Mesangial cell (primary cell): Measurements from ENCODE around the gene CNGA3. TPM values are rescaled to one million over a fixed set of nuclear protein-coding genes. Genes with fewer than 3 reads are reported as not detected.

Source experiments
- total RNA-seq: library from RNA; depleted of rRNA; stranded (reverse); fragments of >200 nt; gene quantifications from 2 replicates; pipeline ENCODE4 v1.2.3, GENCODE V29; 2015

Gene CNGA3
- total RNA-seq, result not detected in 2 replicates

DNA sequence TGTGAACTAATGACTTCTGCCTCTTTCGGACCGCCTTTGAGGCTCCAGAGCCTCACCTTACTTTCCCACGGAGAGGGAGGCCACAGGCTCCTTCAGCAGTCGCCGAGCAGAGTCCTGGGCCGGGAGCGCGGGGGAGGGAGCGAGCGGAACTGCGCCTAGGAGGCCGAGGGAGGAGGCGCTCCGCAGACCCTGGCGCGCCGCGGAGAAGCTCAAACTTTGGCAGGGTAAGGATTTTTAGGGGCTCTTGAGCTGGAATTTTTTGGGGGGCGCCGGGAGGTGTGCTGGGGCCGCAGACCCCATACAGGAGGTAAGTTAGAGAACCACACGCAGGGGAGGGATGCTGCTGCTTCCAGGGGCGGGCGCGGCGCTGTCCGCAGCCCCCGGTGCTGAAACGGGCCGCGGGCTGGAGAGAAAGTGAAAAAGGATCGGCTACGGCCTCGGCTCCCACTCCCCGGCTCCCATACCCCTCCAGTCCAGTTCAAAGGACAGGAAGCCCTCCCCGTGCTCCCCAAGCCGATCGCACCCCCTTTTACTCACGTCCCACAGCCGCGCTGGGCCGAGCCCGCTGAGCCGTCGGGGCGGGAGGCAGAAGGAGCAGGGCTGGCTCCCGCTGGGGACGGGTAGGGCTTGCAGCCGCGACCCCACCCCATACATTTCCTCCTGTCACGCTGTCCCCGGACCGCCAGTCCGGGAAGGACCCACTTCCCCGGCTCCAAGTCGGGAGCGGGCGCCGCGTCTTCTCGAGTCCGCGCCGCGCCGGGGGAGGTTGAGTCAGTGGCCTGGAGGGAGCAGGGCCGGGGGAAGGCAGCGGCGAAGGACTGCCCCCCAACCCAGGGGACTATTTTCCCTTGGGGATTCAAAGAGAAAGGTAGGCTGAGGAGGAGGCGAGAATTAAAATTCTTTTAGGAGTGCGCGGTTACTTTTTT lies at the start of gene CNGA3:
Gene CNGA3 (plus strand): TSS at position 146 of the 926 bp plus-strand sequence. CDS start 23,520 bp downstream, outside the sequence.

DNA sequence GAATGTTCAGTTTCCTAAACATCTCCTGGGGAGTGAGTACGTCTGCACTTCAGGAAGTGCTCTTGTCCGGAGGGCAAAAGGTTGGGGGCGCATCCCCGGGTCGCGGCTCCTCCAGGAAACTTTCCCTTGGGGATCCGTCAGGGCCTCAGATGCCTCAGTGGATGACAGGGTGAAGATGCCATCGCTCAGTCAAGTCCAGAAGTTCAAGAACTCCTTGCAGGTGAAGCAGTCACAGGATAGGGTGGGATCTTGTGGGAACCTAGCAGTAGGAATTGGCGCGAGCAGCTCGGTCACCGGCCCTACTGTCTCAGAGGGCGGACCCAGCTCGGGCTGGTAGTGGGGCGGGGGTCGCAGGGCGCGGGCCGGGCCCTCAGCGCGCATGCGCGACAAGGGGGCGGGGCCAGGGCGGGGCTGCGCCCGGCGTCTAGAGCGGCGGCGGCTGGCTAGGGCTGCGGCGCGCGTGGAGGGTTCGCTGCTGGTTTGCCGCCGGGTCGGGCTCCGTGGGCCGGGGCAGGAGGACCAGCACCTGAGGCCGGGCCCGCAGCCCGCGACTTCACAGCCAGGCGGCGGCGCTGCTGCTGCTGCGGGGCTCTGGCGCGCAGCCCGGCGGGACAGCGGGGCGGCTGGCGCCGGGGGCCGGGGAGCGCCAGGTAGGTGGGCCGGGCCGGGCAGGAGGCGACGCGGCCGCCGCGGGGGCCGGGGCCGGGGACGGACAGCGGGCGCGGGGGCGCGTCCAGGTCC lies 98.3 kb downstream of the CNGA3 start, which contains the start of gene INPP4A:
Gene INPP4A (plus strand): TSS at position 423 of the 741 bp plus-strand sequence. CDS start 75,191 bp downstream, outside the sequence.

Other genes with a start within 250 kb of the CNGA3 start
- gene INPP4A, start 98.4 kb downstream of the CNGA3 start, total RNA-seq, result 16.8 and 20.7 TPM in 2 replicates